IgD-negative memory B cell (primary cell): Measurements from ENCODE around the gene ADCY5. TPM values are rescaled to one million over a fixed set of nuclear protein-coding genes. Genes with fewer than 3 reads are reported as not detected.

Experiments
- H3K27ac Mint-ChIP-seq, 3 donors: one replicate each; pipeline ENCODE4 v1.8.0; 2020 to 2022; ENCODE audit warnings: mild to moderate bottlenecking in 3 of 3, mixed read lengths in 3 of 3, moderate library complexity in 1 of 3
- H3K27me3 Mint-ChIP-seq: one replicate; pipeline ENCODE4 v1.8.0; 2021; ENCODE audit warnings: mixed read lengths
- H3K36me3 Mint-ChIP-seq: one replicate; pipeline ENCODE4 v1.8.0; 2020; ENCODE audit warnings: mild to moderate bottlenecking, mixed read lengths
- H3K4me1 Mint-ChIP-seq, 3 donors: one replicate each; pipeline ENCODE4 v1.8.0; 2020 to 2022; ENCODE audit warnings: mixed read lengths in 3 of 3, mild to moderate bottlenecking in 1 of 3
- H3K4me3 Mint-ChIP-seq, 4 donors: one replicate each; pipeline ENCODE4 v1.8.0; 2020 to 2022; ENCODE audit warnings: mild to moderate bottlenecking in 4 of 4, mixed read lengths in 4 of 4, moderate library complexity in 3 of 4
- H3K9me3 Mint-ChIP-seq, 3 donors: one replicate each; pipeline ENCODE4 v1.8.0; 2020 to 2021; ENCODE audit warnings: mixed read lengths in 3 of 3, mild to moderate bottlenecking in 1 of 3
- polyA plus RNA-seq: library from polyadenylated mRNA; unstranded; fragments of 300-500 nt; fragmentation: Illumina TruSeq; gene quantifications from one replicate; pipeline ENCODE4 v1.2.3, GENCODE V29; 2021

ADCY5 gene
- polyA plus RNA-seq, 1 donor from 2014 or later, result not detected

DNA sequence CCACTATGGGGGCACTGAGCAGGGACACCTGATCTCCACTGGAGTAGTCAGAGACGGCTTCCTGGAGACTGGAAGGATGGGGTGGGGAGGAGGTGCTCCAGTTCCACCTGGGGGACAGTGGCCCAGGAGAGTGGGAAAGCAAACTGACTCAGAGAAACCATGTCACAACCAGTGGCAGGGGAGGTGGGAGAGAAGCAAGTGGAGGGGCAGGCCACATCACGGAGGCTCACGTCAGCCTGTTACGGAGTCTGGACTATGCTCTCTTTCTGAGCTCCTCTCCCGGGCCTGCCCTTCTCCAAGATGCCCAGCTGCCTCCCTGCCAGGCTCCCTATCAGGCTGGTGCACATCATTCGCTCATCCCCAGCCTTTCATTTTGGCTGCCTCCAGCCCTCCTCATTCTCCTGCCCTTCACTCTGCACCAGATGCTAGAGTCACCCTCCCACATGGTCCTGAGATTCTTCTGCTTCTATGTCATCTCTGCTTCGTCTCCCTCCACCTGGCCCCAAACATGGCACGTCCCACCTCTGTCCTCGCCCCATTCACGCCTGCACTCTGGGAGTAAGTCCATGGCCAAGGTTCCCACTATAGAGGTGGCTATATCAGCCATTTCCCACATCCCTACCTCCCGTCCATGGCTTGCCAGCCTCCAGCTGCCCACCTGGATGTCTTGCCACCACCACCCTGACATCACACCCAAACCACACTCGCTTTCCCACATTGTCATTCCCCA, 100.3 kb downstream of the ADCY5 start:
- Mint-ChIP-seq H3K36me3 (no peaks in the 10 kb centered on the region), H3K27ac (peak overlapping the region in 1 of 3 donors; percentile 35), H3K4me1 (no peaks in the 10 kb centered on the region), H3K27me3 (peaks cover 20% of the 10 kb centered on the region), H3K4me3 (peak overlapping the region in 1 of 4 donors; percentile 67), H3K9me3 (peaks cover 0 to 4% (median 0%) of the 10 kb centered on the region in 3 donors)

GRCh38 chr3:123347691-123348264, 101.1 kb downstream of the ADCY5 start:
- Mint-ChIP-seq H3K4me1 (no peaks in the 10 kb centered on the region), H3K27me3 (peaks cover 20% of the 10 kb centered on the region), H3K4me3 (no peak overlapping the region), H3K9me3 (peaks cover 0 to 4% (median 0%) of the 10 kb centered on the region in 3 donors), H3K36me3 (no peaks in the 10 kb centered on the region), H3K27ac (peak overlapping the region in 1 of 3 donors; percentile 63)

- Mint-ChIP-seq H3K36me3 (no peaks in the 10 kb centered on the region), H3K27me3 (peaks cover 20% of the 10 kb centered on the region)
These were observed 101.7 kb downstream of the ADCY5 start for GRCh38 chr3:123347205-123347604.

GRCh38 chr3:123346021-123346420, 102.9 kb downstream of the ADCY5 start:
- Mint-ChIP-seq H3K27ac (no peak overlapping the region), H3K4me3 (no peak overlapping the region), H3K27me3 (peaks cover 20% of the 10 kb centered on the region), H3K9me3 (peaks cover 0 to 4% (median 0%) of the 10 kb centered on the region in 3 donors), H3K36me3 (no peaks in the 10 kb centered on the region), H3K4me1 (no peaks in the 10 kb centered on the region)

More at GRCh38 chr3:123347205-123347604, 101.7 kb downstream of the ADCY5 start:
- no peaks in the 10 kb centered on the region for H3K4me1 Mint-ChIP-seq
- H3K27ac Mint-ChIP-seq, result peak overlapping the region in 1 of 3 donors; percentile 63
- no peak overlapping the region for H3K4me3 Mint-ChIP-seq
- H3K9me3 Mint-ChIP-seq, result peaks cover 0 to 4% (median 0%) of the 10 kb centered on the region in 3 donors

DNA sequence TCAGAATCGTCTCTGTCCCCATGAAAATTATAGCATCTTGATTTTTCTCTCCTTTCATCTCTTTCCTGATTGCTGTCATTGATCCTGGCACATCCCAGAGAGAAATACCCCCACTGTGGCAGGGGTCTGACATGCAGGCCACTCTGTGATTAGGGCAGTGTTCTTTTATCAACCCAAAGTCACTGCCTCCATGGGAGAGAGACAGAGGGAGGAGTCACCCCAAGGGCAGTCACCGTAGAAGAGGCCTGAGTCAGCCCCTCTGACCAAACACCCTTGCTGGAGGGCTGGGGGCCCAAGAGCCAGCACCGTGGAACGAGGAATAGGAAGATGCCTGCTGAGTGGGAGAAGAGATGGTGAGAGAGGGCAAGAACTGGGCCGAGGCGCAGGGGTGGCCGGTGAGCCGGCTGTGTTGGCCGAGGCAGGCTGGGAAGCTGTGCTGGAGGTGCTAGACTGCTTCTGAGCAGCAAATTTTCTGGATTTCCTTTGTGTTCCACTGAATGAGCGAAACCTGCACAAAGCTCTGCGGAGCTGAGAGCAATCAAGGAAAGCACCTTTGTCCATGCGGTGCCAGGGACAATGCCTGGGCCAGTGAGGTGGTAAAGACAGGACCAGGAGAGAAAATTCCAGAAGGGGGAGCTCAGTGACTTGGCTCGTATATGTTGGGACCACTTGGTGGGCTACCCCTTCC, 103.8 kb downstream of the ADCY5 start:
- Mint-ChIP-seq H3K27me3 (peaks cover 20% of the 10 kb centered on the region), H3K9me3 (no peaks in the 10 kb centered on the region), H3K4me3 (no peak overlapping the region), H3K27ac (no peak overlapping the region), H3K36me3 (no peaks in the 10 kb centered on the region), H3K4me1 (no peaks in the 10 kb centered on the region)

- Mint-ChIP-seq H3K27ac (no peak overlapping the region), H3K27me3 (peaks cover 14% of the 10 kb centered on the region), H3K9me3 (no peaks in the 10 kb centered on the region), H3K36me3 (no peaks in the 10 kb centered on the region), H3K4me3 (no peak overlapping the region), H3K4me1 (no peaks in the 10 kb centered on the region)
These were observed 104.5 kb downstream of the ADCY5 start for GRCh38 chr3:123344175-123344906.

- H3K9me3 Mint-ChIP-seq, result no peaks in the 10 kb centered on the region
- H3K27me3 Mint-ChIP-seq, result peaks cover 7% of the 10 kb centered on the region
- no peaks in the 10 kb centered on the region for H3K4me1 Mint-ChIP-seq
- H3K27ac Mint-ChIP-seq, result no peak overlapping the region
- no peak overlapping the region for H3K4me3 Mint-ChIP-seq
- no peaks in the 10 kb centered on the region for H3K36me3 Mint-ChIP-seq
These were observed 105.4 kb downstream of the ADCY5 start for GRCh38 chr3:123343296-123344174.

GRCh38 chr3:123342631-123343080, 106.2 kb downstream of the ADCY5 start:
- Mint-ChIP-seq H3K27ac (no peak overlapping the region), H3K4me1 (no peaks in the 10 kb centered on the region), H3K9me3 (no peaks in the 10 kb centered on the region), H3K36me3 (no peaks in the 10 kb centered on the region), H3K27me3 (peaks cover 2% of the 10 kb centered on the region), H3K4me3 (no peak overlapping the region)

GRCh38 chr3:123341871-123342630, 106.8 kb downstream of the ADCY5 start:
- H3K9me3 Mint-ChIP-seq, result no peaks in the 10 kb centered on the region
- H3K27ac Mint-ChIP-seq, result no peak overlapping the region
- no peak overlapping the region for H3K4me3 Mint-ChIP-seq
- H3K4me1 Mint-ChIP-seq, result no peaks in the 10 kb centered on the region
- H3K27me3 Mint-ChIP-seq, result peaks cover 2% of the 10 kb centered on the region
- no peaks in the 10 kb centered on the region for H3K36me3 Mint-ChIP-seq

GRCh38 chr3:123340336-123340735, 108.6 kb downstream of the ADCY5 start:
- Mint-ChIP-seq H3K27ac (no peak overlapping the region), H3K4me3 (no peak overlapping the region)

DNA sequence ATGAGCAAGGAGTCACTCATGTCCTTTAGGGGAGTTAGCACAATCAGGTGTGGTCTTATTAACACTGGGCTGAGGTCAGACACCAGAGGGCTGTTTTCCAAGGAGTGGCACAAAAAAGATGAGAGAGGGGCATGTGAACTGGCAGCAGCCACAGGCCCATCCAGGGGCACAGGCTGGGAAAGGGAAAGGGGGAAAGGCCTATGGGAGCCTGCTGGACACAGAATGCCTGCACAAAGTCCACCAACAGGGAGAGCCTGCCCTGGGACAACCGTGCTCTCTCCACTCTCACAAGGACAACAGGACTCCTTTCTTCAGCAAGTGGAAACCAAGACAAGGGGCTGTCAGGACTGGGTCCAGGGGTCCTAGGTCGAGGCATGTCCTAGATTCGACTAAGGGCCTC, 109.6 kb downstream of the ADCY5 start:
- no peaks in the 10 kb centered on the region for H3K36me3 Mint-ChIP-seq
- H3K27me3 Mint-ChIP-seq, result peaks cover 6% of the 10 kb centered on the region
- peaks cover 0 to 3% (median 0%) of the 10 kb centered on the region in 3 donors for H3K4me1 Mint-ChIP-seq
- H3K4me3 Mint-ChIP-seq, result no peak overlapping the region
- no peaks in the 10 kb centered on the region for H3K9me3 Mint-ChIP-seq
- H3K27ac Mint-ChIP-seq, result no peak overlapping the region

More at GRCh38 chr3:123340336-123340735, 108.6 kb downstream of the ADCY5 start:
- Mint-ChIP-seq H3K36me3 (no peaks in the 10 kb centered on the region), H3K9me3 (no peaks in the 10 kb centered on the region), H3K4me1 (peaks cover 0 to under 1% (median 0%) of the 10 kb centered on the region in 3 donors), H3K27me3 (peaks cover 4% of the 10 kb centered on the region)

- H3K27ac Mint-ChIP-seq, result peak overlapping the region in 1 of 3 donors; percentile 71
- H3K4me1 Mint-ChIP-seq, result peaks cover 0 to 3% (median 0%) of the 10 kb centered on the region in 3 donors
- H3K9me3 Mint-ChIP-seq, result no peaks in the 10 kb centered on the region
These were observed 110.2 kb downstream of the ADCY5 start for GRCh38 chr3:123338620-123339061.

DNA sequence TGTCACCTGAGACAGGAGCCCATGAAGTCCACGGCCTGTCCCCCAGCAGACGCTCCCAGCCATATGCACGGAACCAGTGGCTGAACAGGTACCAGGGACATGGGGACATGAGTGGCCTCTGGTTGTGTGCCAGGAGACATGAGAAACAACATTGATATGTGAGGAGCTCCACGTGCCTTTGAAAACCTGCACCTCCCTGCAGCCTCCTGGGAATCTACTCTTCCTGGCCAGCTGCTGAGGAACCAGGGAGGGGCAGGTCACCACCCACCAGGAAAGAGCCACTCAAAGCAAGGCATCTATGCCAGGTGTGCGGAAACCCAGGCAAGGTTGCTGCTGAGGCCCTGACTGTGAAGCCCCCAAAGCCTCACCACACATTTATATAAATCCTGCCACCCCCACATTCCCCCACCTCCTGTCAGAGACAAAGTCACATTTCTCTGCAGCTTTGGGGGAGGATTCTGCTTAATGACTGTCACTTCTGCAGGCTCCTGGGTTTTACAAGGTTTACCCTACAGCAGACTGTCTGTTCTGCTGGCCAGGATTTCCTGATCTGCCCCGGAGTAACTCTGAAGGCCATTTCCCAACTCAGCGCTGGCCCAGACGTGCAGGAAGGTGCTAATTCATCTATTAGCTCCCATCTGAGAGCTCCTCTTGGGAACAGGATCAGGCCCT, 110.8 kb downstream of the ADCY5 start:
- Mint-ChIP-seq H3K36me3 (no peaks in the 10 kb centered on the region), H3K4me3 (no peak overlapping the region), H3K27ac (no peak overlapping the region), H3K27me3 (peaks cover 6% of the 10 kb centered on the region), H3K9me3 (no peaks in the 10 kb centered on the region), H3K4me1 (peaks cover 0 to 3% (median 0%) of the 10 kb centered on the region in 3 donors)

More at GRCh38 chr3:123338620-123339061, 110.2 kb downstream of the ADCY5 start:
- Mint-ChIP-seq H3K27me3 (peaks cover 6% of the 10 kb centered on the region), H3K36me3 (no peaks in the 10 kb centered on the region), H3K4me3 (no peak overlapping the region)
